ENCODE results near the gene SLTM.
"Not testable (repeated sequence)": the region's sequence is repeated elsewhere in the genome, so short reads cannot be mapped to it uniquely, and the experiment has no call there.

Gene SLTM

GRCh38 chr15:58875343-58875742, 58.1 kb downstream of the SLTM start:
- DNase-seq: no peak

GRCh38 chr15:58873267-58873666, 60.2 kb downstream of the SLTM start:
- no peak for DNase-seq

- no peak for DNase-seq
Observed at GRCh38 chr15:58870451-58870850, 63.0 kb downstream of the SLTM start.

- DNase-seq: no peak
Observed at GRCh38 chr15:58867926-58868325, 65.6 kb downstream of the SLTM start.

GRCh38 chr15:58865425-58865880, 68.0 kb downstream of the SLTM start:
- DNase-seq: no peak

- DNase-seq: no peak
Observed at GRCh38 chr15:58864602-58865424, 68.7 kb downstream of the SLTM start.

GRCh38 chr15:58862326-58862725, 71.2 kb downstream of the SLTM start:
- DNase-seq: no peak

- not testable (repeated sequence) for DNase-seq
Observed at GRCh38 chr15:58856621-58857020, 76.9 kb downstream of the SLTM start.

GRCh38 chr15:58856086-58856485, 77.4 kb downstream of the SLTM start:
- no peak for DNase-seq

GRCh38 chr15:58854593-58854992, 78.9 kb downstream of the SLTM start:
- DNase-seq: no peak

- no peak for DNase-seq
Observed at GRCh38 chr15:58852347-58852746, 81.1 kb downstream of the SLTM start.

GRCh38 chr15:58851205-58851604, 82.3 kb downstream of the SLTM start:
- DNase-seq: not testable (repeated sequence)

GRCh38 chr15:58842713-58843396, 90.6 kb downstream of the SLTM start:
- no peak for DNase-seq

GRCh38 chr15:58840048-58840447, 93.4 kb downstream of the SLTM start:
- DNase-seq: no peak

- DNase-seq: no peak
Observed at GRCh38 chr15:58839485-58839884, 94.0 kb downstream of the SLTM start.

GRCh38 chr15:58833681-58834426, 99.6 kb downstream of the SLTM start:
- DNase-seq: not testable (repeated sequence)

- DNase-seq: no peak
Observed at GRCh38 chr15:58830556-58830955, 102.9 kb downstream of the SLTM start.
